ENCODE measurements around the gene TNFRSF1B. TPM values are rescaled to one million over a fixed set of nuclear protein-coding genes. Genes with fewer than 3 reads are reported as not detected.

The TNFRSF1B gene
- total and polyA plus RNA-seq, 2 of the 8 experiments (the other 6 are each of a cell fraction or from before 2014, with no cell fraction given), result 1.7 to 2.9 TPM

- FAIRE-seq, result no peak
- Histone ChIP-seq H2BK20ac (ENCODE audit: low read length) (no peak overlapping the region), H4K5ac (ENCODE audit: insufficient read length, low read depth, low read length) (no peak overlapping the region), H3K56ac (replicated peaks; ENCODE audit: insufficient read length, low read depth, low read length) (no peak overlapping the region), H3K23ac (ENCODE audit: insufficient read length) (no peak overlapping the region), H3K4me3 (ENCODE audit: extremely low read depth in 1 of 4, insufficient read depth in 2 of 4, low read depth in 3 of 4, low read length in 4 of 4) (no peak overlapping the region), H4K20me1 (replicated peaks in 1 of 2; ENCODE audit: control insufficient read depth in 1 of 2, insufficient read depth in 2 of 2, low read length in 2 of 2) (no peaks in the 10 kb centered on the region), H3K36me3 (ENCODE audit: control insufficient read depth in 2 of 4, insufficient read depth in 4 of 4, low read length in 3 of 4) (no peaks in the 10 kb centered on the region), H4K91ac (replicated peaks; ENCODE audit: insufficient read length, low read length) (peak overlapping the region; percentile 66), H3K4me1 (replicated peaks in 1 of 4; ENCODE audit: control insufficient read depth in 3 of 4, insufficient read depth in 4 of 4, low read length in 3 of 4) (peaks cover 3 to 9% (median 4%) of the 10 kb centered on the region in 4 experiments), H2BK120ac (replicated peaks; ENCODE audit: low read depth, low read length) (no peak overlapping the region), H3K4ac (replicated peaks; ENCODE audit: insufficient read length, low read depth, low read length) (no peak overlapping the region), H2AK5ac (ENCODE audit: low read depth, low read length) (no peak overlapping the region), H3K27me3 (replicated peaks in 1 of 4; ENCODE audit: control insufficient read depth in 3 of 4, extremely low read depth in 1 of 4, insufficient read depth in 3 of 4, low read length in 3 of 4) (no peaks in the 10 kb centered on the region), H3K23me2 (ENCODE audit: low read depth, low read length) (no peaks in the 10 kb centered on the region; the same call in 1 of the 2 replicates), H2BK12ac (ENCODE audit: low read depth, low read length) (peak overlapping the region; percentile 39; the same call in 1 of the 2 replicates), H3K18ac (ENCODE audit: extremely low read depth, low read length) (no peak overlapping the region), H3K27ac (ENCODE audit: low read depth, low read length) (no peak overlapping the region), H3K14ac (ENCODE audit: insufficient read length) (no peak overlapping the region), H2AFZ (ENCODE audit: low read length) (no peak overlapping the region), H3K9me3 (ENCODE audit: insufficient read depth in 2 of 2, low read depth in 1 of 2, low read length in 1 of 2) (no peaks in the 10 kb centered on the region), H3K79me2 (ENCODE audit: control insufficient read depth in 1 of 2, insufficient read depth in 2 of 2, low read length in 2 of 2) (no peaks in the 10 kb centered on the region), H3K9ac (replicated peaks in 1 of 4; ENCODE audit: extremely low read depth in 1 of 4, low read depth in 3 of 4, low read length in 3 of 4) (no peak overlapping the region), H2BK5ac (ENCODE audit: low read depth, low read length) (no peak overlapping the region), H2BK15ac (ENCODE audit: low read length) (no peak overlapping the region), H3K4me2 (ENCODE audit: insufficient read depth in 1 of 2, low read depth in 2 of 2, low read length in 2 of 2) (no peak overlapping the region), H4K8ac (ENCODE audit: extremely low read depth, insufficient read depth, low read length) (no peak overlapping the region), H3K79me1 (ENCODE audit: low read depth, low read length) (no peaks in the 10 kb centered on the region)
- no peak for DNase-seq (ENCODE audit: low read depth in 1 of 2, low spot score in 2 of 2)
- 86% methylated on average over 7 of the region's 7 CpGs; no CpG with 5 or more reads in 1 of the 2 experiments for WGBS, 2 experiments (ENCODE audit: extremely low coverage in 1 of 2, insufficient coverage in 1 of 2, insufficient read length in 1 of 2, insufficient replicate concordance in 2 of 2, low coverage in 1 of 2, low lambda C conversion rate in 2 of 2, missing lambda C conversion rate in 1 of 2)
- CTCF ChIA-PET (ENCODE audit: partially characterized antibody), result interaction anchor here (1.5 to 17.0 kb wide), 6 partner anchors 6 to 97 kb away, joined by 3 to 503 read pairs (median 40); no protein-coding TSS in a partner anchor
- POLR2A ChIA-PET (ENCODE audit: partially characterized antibody), result interaction anchor here (0.9 to 1.1 kb wide), 3 partner anchors 17 to 80 kb away, joined by 3 read pairs; no protein-coding TSS in a partner anchor
- TF ChIP-seq HDAC2 (IDR thresholded peaks at IDR 0.05; ENCODE audit: borderline replicate concordance in 1 of 2, low read depth in 2 of 2, low read length in 2 of 2) (no peak), RFX5 (IDR thresholded peaks at IDR 0.05; ENCODE audit: borderline replicate concordance, low read depth, low read length) (no peak), TEAD4 (IDR thresholded peaks at IDR 0.05; ENCODE audit: low read depth, low read length) (no peak), BRCA1 (IDR thresholded peaks at IDR 0.05; ENCODE audit: low read depth, low read length) (no peak), RBBP5 (IDR thresholded peaks at IDR 0.05; ENCODE audit: borderline replicate concordance, low read depth, low read length) (no peak), RAD21 (IDR thresholded peaks at IDR 0.05 in 1 of 2, conservative IDR thresholded peaks at IDR 0.05 in 1 of 2; ENCODE audit: low read depth in 2 of 2, low read length in 2 of 2) (no peak), TBP (IDR thresholded peaks at IDR 0.05; ENCODE audit: low read depth, low read length) (no peak), SP4 (IDR thresholded peaks at IDR 0.05; ENCODE audit: low read length) (no peak), BACH1 (IDR thresholded peaks at IDR 0.05; ENCODE audit: low read length) (no peak), JUN (IDR thresholded peaks at IDR 0.05; ENCODE audit: low read depth, low read length) (no peak)
- TF ChIP-seq, protein P1, sequence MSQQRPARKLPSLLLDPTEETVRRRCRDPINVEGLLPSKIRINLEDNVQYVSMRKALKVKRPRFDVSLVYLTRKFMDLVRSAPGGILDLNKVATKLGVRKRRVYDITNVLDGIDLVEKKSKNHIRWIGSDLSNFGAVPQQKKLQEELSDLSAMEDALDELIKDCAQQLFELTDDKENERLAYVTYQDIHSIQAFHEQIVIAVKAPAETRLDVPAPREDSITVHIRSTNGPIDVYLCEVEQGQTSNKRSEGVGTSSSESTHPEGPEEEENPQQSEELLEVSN (IDR thresholded peaks at IDR 0.05), result no peak
These were observed 38.2 kb downstream of the TNFRSF1B start for GRCh38 chr1:12204754-12205658.

Measured in H1 (cell line).